ENCODE data around the gene MLC1.

The MLC1 gene

GRCh38 chr22:50118557-50119168, 33.4 kb upstream of the MLC1 start (continued):
- no peak for TF ChIP-seq PATZ1 (CRISPR knock-in tag; IDR thresholded peaks at IDR 0.05; ENCODE audit: borderline replicate concordance)

GRCh38 chr22:50118129-50118528, 32.9 kb upstream of the MLC1 start:
- TF ChIP-seq ZNF565 (CRISPR knock-in tag; conservative IDR thresholded peaks at IDR 0.05; ENCODE audit: low read depth) = no peak
- no peak for TF ChIP-seq SNAI2 (CRISPR knock-in tag; IDR thresholded peaks at IDR 0.05)
- TF ChIP-seq ARNTL (CRISPR knock-in tag; IDR thresholded peaks at IDR 0.05; ENCODE audit: borderline replicate concordance, low read depth) = no peak
- TF ChIP-seq BACH2 (CRISPR knock-in tag; IDR thresholded peaks at IDR 0.05; ENCODE audit: borderline replicate concordance) = no peak
- TF ChIP-seq TSHZ2 (CRISPR knock-in tag; IDR thresholded peaks at IDR 0.05) = no peak
- no peak for TF ChIP-seq ISL1 (CRISPR knock-in tag; IDR thresholded peaks at IDR 0.05)
- TF ChIP-seq ESRRG (CRISPR knock-in tag; IDR thresholded peaks at IDR 0.05) = no peak
- TF ChIP-seq RARB (CRISPR knock-in tag; IDR thresholded peaks at IDR 0.05) = no peak
- ATAC-seq = no peak

- ATAC-seq = no peak
- TF ChIP-seq RARB (CRISPR knock-in tag; IDR thresholded peaks at IDR 0.05) (no peak), ZNF70 (CRISPR knock-in tag; IDR thresholded peaks at IDR 0.05) (no peak), PATZ1 (CRISPR knock-in tag; IDR thresholded peaks at IDR 0.05; ENCODE audit: borderline replicate concordance) (no peak), ISL1 (CRISPR knock-in tag; IDR thresholded peaks at IDR 0.05) (no peak), GLIS3 (CRISPR knock-in tag; IDR thresholded peaks at IDR 0.05) (no peak), TOX (CRISPR knock-in tag; IDR thresholded peaks at IDR 0.05; ENCODE audit: borderline replicate concordance) (no peak), ESRRG (CRISPR knock-in tag; IDR thresholded peaks at IDR 0.05) (no peak), ZNF8 (CRISPR knock-in tag; IDR thresholded peaks at IDR 0.05) (no peak), OSR1 (CRISPR knock-in tag; IDR thresholded peaks at IDR 0.05) (no peak), ZFP30 (CRISPR knock-in tag; IDR thresholded peaks at IDR 0.05) (no peak), CREB5 (CRISPR knock-in tag; IDR thresholded peaks at IDR 0.05; ENCODE audit: low read depth) (no peak), TSHZ2 (CRISPR knock-in tag; IDR thresholded peaks at IDR 0.05) (no peak), ZC3H10 (CRISPR knock-in tag; IDR thresholded peaks at IDR 0.05) (no peak), PPARA (CRISPR knock-in tag; IDR thresholded peaks at IDR 0.05; ENCODE audit: borderline replicate concordance) (no peak)
Measured at GRCh38 chr22:50117168-50117762, 32.0 kb upstream of the MLC1 start.

Data from SK-N-SH treated with all-trans-retinoic acid at 6 μM for 48 hours (cell line).